Activated CD4-positive, alpha-beta T cell treated with anti-CD3 and anti-CD28 coated beads, Interleukin-2, Interleukin-6, amounts not matched to agents 100 ng/mL and 50 ng/mL, durations not matched to agents 16 hours and 8 hours (primary cell): ENCODE data around the gene TBXAS1.
"Not testable (repeated sequence)": the region's sequence is repeated elsewhere in the genome, so short reads cannot be mapped to it uniquely, and the experiment has no call there.

Experiments used
- DNase-seq: peaks from one replicate; pipeline ENCODE4 v3.0.0-alpha.2; 2020

The TBXAS1 gene

DNA sequence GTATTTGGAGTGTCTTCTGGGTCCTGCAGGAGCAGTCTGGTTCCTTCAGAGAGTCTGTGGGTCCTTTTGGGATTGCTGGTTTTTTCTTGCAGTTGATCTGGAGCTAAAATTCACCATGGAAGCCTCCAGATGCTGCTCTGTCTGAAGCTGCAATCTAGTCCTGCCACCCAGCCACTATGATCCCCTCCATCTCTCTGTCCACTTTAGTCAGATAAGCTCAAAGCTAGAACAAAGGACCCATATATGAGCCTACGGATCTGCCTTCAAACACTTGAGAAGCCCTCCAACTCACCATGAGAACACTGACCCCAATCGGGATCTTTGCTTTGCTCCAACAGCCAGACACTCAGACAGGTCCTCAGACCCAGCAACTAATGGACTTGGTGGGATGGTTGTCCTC, 618 bp upstream of the TBXAS1 start:
- DNase-seq: no peak

DNA sequence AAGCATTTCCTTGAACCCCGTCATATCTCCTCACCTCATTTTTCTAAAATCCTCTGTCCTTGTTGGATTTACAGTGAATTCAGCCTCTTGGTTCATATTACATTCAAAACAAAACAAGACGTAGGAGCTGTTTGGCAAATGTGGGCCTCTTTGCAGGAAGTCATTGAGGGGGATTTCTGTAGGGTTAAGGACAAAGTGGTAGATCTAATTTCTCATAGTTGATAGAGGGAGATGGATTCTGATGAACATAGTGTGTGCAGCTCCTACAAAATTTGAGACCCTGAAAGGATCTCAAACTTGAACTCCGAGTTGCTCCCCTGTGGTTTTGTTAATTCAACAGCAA, 682 bp downstream of the TBXAS1 start:
- DNase-seq: peak; percentile 46

DNA sequence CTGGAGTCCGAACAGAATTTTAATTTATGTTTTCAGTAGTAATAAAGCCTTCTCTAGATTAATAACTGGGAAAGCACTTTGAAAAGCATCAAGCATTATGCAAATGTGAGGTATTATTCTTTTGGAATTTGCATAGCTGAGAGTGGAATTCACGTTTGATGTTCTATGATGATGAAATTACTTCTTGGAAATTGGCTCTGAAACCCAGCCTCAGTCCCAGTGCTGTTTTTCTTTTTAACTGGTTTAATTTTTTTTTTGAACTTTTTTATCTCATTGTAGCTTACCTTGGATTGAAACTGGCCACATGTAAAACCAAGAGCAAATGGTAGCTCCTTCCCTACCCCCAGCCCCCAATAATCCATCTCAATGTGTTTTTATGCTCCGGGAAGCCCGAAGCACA, 1.2 kb downstream of the TBXAS1 start:
- no peak for DNase-seq

DNA sequence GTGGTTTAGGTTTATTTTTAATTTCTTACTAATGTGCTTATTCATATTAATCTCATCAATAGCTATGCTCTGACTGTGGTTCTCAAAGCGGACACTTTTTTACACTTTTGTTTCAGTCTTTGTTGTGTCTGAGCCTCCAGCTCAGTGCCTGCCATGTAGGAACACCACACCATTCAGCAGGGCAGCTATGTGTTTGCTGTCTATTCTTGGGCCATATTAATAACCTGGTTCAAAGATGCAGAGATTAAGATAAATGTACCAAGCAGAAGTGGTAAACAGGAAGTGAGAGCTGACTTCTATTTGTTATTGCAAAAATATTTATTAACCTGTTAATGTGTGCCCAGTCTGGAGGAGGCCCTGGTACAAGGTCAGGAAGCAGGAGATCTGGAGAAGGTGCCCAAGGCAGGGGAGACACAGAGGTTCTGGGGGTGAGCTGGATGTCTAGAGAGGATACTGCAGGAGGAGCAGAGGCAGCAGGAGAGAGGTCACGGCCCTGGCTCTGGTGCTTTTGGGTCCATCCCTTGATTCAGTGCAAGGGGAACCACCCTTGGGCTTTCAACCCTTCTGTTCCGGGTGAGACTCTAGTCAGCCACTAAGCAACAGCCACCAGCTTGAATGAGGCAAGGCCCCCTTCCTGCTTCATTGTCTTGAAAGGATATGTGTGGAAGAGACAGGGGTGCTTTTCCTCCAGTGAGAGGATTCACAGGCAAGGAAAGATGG, 1.9 kb downstream of the TBXAS1 start:
- peak; percentile 16 for DNase-seq

DNA sequence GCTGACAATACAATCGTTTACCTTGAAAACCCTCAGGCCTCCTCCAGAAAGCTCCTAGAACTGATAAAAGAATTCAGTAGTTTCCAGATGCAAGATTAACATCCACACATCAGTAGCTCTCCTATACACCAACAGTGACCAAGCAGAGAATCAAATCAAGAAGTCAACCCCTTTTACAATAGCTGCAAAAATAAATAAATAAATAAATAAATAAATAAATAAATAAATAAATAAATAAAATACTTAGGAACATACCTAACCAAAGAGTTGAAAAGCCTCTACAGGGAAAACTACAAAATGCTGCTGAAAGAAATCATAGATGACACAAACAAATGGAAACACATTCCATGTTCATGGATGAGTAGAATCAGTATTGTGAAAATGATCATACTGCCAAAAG, 6.8 kb downstream of the TBXAS1 start:
- not testable (repeated sequence) for DNase-seq

DNA sequence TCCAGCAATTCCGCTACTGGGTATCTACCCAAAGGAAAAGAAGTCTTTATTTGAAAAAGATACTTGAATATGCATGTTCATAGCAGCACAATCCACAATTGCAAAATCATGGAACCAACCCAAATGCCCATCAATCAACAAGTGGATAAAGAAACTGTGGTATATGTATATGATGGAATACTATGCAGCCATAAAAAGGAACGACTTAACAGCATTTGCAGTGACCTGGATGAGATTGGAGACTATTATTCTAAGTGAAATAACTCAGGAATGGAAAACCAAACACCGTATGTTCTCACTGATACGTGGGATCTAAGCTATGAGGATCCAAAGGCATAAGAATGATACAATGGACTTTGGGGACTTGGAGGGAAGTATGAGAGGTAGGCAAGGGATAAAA, 8.2 kb downstream of the TBXAS1 start:
- not testable (repeated sequence) for DNase-seq

DNA sequence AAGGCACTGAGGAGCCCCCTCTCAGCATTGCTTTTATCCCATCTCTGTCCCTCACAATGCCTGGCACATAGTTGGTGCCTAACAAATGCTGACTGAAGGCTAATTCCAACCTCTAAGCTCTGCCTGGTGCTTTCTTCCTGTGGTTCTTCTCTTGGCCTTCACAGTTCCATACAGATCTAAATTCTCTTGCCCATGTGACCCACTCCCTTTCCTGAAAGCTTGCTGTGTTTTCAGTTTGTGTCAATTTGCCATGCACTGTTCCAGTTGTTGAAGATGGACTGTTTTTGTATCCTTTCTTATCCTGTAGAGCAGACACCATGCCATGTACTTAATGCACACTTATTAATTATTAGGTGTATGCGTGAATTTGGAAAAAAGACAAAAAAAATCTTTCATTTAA, 9.2 kb downstream of the TBXAS1 start:
- no peak for DNase-seq

DNA sequence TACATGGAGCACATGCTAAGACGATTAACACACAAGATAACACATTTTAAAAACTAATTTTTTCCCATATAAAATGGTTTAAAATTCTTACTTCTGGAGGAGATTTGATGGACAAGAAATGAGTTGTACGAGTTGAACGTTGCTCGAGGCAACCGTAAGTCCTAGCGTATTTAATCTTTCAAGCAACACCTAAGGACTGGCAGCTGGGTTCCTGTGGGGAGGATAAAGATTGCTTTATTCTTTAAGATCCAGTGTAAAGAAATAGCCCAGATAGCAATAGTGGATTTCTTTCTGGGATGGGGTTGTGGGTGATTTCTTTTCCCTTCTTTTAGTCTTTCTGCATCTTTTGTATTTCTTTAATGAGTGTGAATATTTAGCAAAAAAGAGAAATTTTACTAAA, 9.8 kb downstream of the TBXAS1 start:
- DNase-seq: no peak

DNA sequence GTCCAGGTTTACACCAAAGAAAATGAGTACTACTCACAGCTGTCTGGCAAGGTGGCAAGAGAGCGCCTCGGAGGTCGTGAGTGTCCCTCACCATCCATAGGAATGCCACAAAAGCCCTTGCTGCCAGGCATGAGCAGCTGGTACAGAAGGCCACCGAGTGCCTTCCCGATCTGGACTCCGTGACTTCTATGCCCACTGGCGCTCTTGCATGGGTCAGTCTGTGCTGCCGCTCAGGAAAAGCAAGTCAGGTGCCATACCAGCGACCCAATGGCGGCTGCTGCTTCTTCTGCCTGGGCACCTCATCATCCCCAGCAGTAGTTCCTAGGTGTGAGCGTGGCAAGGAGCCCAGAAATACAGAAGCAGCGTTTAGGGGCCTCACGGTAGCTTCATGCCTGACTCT, 11.7 kb downstream of the TBXAS1 start:
- DNase-seq: no peak

DNA sequence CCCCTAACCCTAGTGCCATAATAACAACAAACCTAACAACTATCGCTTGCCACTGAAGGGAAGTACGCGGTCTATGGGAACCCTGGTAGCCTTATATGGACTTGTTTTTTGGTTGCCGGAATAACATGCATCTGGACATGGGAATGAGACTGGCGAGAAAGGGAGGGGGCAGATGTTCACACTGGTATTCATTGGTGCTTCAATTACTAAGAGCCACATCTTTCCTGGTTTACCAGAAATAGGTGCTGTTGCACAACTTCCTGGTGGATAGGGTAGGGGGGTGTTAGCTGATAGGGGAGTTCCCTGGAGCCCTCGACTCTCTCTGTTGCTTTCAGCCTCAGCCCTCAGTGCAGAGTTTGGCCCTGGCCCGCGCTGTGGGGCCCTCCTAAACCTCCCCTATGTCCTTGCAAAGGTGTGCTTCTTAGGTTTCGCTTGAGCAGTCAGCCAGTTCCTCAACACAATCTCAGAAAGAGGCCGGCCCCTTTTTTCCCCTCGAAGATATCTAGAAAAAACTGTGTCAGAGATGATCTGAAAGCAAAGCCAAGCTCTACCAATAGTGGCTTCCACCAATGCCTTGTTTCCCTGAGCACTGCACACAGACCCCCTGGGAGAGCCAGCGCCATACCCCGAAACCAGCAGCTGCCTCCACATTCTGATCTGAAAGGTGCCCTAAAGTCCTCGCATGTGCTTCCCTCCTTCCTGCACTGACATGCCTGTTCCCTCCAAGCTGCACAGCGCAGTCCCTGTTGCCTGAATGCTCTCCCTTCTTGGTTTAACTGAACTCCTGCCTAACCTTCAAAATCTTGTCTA, 13.5 kb downstream of the TBXAS1 start:
- DNase-seq: no peak

DNA sequence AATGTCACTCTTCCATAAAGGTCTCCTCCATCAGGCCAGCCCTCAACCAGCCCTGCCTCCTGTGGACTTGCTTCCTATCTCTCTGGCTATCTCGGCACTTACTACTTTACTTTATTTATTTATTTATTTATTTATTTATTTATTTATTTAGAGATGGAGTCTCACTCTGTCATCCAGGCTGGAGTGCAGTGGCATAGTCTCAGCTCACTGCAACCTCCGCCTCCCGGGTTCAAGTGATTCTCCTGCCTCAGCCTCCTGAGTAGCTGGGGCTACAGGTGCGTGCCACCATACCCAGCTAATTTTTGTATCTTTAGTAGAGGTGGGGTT, 14.1 kb downstream of the TBXAS1 start:
- DNase-seq: not testable (repeated sequence)

DNA sequence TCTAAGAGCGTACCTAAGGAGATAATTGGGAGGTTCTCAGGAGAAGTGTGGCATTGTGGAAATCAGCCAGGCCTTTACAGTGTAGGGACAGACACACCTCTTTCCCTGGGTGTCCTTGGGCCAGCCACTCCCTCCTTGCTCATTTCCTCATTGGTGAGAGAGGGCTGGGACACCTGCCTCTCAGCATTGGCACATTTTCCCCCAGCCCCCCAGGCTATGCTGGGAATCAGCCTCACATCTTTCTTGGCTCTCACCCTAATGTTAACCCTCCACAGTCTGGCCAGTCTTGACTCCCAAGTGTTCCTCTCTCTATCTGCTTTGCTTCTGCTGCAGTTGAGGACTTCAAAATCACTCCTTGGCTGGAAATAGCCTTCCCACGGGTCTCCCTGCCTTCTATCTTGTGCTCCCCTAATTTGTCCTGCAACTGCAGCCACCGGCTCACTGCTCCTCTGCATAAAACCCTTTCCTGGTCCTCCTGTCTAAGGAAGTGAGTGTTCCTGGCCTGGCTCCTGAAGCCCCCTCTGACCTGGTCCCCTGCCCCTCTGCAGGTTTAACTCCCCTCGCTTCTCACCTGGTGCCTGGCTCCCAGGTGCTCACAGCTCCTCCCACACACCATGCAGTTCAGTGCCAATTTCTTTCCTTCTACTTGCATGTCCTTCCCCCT, 15.8 kb downstream of the TBXAS1 start:
- DNase-seq: no peak

DNA sequence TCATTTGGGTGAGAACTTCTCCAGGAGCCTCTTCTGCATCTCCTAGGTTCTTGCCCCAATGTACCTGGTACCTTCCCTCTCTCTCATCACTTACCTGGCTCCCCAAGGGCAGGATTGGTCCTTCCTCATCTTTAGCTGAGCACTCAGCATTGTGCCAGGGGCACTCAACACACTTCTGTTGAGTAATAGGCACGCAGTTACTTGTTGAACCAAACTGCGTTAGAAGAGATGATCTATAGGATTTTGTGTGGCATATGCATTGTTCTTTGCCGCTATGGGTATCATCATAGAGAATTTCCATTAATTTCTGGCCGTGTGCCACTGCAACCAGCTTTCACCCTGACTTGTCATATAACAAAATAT, 16.4 kb downstream of the TBXAS1 start:
- DNase-seq: no peak

DNA sequence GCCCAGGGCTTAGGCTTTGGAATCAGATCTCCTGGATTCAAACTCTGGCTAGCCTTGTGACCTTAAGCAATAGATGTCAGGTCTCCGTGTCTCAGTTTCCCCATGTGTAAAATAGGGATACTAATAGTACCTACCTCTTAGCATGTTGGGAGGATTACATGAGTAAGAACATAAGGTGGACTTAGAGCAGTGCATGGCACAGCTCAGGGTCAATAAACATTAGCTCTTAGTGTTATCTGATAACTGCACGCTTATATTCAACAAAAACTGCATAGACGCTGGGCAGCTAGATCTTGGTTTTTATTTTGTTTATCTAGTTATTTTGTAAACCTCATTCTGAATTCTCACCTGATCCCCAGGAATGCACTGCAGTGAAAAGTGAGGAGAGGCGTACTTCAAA, 17.2 kb downstream of the TBXAS1 start:
- DNase-seq: no peak

DNA sequence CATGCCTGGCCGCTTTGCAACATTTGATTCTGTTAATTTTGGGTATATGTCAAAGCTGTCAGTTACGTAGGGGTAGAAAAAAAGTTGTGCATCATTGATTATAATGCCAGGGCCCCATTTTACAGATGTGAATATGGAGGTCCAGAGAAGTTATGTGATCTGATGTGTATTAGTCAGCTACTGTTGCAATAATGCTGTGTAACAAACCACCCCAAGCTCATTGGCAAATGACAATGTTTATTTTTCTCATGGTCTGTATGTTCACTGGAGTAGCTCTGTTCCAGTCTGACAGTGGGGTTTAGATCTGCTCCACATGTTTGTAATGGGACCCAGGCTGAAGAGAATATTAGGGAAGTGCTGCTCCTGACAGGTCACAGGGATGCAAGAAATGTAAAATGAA, 19.2 kb downstream of the TBXAS1 start:
- DNase-seq: no peak

DNA sequence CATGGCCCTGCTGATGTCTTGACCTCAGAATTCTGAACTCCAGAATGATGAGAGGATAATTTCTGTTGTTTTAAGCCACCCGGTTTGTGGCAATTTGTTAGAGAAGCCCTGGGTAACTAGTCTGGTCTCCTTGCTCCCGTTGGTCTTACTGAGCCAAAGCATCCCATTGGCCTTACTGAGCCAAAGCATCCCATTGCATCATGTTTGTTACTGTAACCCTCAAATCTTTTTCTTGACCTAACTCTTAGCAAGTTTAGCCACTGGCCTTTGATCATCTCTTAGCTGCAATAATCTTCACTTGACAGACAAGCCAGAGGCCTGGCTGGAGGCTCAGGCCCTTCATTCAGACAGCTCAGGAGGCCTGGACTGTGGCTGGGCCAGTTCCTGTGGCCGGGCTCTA, 21.8 kb downstream of the TBXAS1 start:
- DNase-seq: no peak

DNA sequence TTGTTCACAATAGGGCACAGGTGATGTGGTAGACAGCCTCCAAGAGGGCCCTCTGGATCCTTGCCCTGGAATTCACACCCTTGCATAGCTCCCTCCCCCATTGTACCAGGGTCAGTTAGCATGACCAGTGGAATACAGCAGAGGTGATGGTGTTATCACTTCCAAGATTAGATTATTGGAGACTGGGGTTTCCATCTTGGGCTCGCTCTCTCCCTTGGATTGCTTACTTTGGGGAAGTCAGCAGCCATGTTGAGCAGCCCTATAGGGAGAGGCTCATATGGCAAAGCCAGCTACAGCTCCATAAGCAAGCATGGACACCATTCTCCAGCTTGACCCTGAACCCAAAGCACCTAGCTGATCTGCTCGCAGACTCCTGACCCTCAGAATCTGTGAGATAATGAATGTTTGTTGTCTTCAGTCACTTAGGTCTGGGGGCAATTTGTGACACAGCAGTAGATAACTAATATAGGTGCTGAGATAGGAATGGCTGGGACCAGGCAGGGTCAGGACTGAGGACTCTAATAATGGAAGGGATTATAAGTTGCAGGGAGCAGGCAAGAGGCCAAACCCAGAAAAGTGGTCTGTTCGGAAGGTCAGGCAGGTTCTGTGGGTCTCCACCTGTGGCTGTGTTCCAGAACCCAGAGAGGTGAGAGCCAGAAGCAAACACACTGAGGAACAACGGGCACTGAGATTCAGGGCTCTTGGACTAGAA, 22.9 kb downstream of the TBXAS1 start:
- no peak for DNase-seq

DNA sequence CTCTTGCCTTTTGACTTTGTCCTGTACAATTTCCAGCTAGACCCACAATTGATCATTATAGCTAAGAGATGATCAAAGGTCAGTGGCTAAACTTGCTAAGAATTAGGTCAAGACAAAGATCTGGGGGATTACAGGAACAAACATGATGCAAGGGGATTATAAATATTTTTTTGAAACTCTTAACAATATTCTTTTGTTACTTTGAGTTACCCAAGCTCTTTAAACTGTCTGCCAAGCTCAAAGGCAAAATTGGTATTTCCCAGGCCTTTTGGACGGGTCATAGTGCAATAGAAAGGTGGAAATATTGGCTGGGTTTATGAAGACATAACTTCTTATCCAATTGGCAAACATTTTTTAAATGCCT, 23.4 kb downstream of the TBXAS1 start:
- no peak for DNase-seq

DNA sequence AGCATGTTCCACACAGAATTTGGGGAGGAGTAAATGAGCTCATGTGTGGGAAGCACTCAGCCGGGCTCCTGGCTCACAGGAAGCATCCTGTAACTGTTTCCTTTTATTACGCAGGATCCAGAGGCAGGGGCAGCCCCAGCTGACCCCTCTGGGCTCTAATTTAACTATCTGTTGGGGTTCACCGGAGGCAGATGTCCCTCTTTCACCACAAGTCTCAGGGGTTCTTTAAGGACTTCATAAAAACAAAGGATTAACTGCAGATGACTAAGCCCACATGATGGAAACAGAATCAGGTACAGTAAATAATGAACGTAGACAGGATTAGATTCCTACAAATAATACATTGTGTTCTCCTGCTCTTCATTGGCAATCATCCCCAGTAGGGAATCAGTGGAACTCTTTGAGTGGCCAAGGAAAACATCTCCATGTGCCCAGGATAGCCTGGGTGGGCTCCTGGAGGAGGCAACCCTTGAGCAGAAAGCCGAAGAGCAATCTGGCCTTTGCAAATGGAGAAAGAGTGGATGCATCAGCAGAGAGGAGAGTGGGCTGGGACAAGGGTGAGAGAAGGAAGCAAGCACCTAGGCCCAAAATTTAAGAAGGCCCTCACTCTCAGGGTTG, 24.6 kb downstream of the TBXAS1 start:
- DNase-seq: no peak

DNA sequence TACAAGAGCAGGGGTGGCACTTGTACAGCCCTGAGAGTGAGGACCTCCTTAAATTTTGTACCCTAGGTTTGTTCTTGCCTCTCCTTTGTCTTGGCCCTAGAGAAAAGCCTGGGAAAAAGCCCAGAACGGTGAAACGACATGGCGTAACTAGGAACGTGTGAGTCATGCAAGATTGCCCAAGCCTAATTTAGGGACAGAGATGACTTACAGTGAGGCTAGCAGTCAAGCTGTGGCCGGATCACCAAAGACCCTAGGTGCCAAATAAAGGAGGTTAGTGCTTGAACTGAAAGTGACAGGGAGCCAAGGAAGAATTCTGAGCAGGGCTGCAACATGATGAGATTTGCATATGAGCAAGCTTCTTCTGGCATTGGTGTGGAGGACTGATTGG, 25.1 kb downstream of the TBXAS1 start:
- DNase-seq: no peak

DNA sequence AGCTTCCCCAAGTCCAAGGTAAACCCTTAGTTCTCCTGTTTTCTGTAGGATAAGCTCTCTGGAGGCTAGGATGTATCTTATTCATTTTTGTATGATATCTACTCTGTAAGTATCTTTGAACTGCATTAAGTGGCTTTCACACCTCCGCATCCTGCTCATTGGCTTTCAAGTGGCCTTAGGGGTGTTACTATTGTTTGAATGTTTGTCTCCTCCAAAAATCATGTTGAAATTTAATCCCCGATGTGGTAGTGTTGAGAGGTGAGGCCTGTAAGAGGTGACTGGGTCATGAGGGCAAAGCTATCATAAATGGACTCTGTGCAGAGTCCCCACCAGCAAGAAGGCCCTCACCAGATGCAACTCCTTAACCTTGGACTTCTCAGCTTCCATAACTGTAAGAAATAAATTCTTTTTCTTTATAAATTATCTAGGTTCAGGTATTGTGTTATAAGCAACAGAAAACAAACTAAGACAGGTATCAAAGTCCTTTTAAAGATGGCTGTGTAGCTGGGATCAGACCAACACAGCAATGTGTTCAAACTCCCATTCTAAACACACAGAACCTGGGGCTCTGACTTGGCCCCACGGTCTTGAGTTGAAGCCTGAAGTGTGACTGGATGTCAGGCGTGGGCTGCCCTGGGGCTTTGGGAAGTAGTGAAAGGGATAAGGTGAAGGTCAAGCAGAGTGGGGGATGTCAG, 25.9 kb downstream of the TBXAS1 start:
- DNase-seq: no peak

DNA sequence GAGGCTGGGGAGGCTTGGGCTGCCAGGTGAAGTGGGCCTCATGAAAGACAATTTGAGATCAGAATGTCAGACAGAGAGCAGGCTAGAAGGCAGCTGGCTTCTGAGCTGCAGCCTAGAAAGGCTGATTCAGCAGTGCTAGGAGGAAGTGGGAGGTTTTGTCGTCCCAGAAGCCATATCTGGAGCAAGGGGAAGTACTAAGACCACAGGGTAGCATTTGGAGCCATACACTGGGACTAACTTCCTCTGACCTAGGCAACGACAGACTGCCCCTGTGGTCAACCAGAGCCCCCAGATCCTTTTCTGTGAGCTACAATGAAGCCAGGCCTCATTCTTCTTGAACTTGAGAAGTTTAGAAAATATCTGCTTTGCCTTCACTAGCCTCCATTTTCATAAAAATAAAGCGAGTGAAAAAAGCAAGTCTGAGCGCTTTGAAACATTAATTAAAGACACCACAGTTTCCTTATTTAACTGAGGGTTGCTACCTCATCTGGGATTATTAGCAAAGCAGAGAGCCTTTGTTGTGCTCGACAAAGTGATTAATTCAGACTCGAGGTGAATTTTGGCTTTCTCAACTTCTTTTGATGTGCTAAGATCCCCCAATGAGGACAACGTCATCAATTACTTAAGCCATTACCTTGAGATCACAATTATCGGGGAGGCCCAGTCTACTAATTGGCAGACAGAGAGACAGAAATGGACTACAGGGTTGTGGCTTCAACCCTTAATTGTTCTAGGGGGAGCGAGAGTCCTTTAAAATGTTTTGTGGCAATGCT, 26.6 kb downstream of the TBXAS1 start:
- peak; percentile 32 for DNase-seq
